Calu3 (cell line): ENCODE data around the gene SFRP5. TPM values are rescaled to one million over a fixed set of nuclear protein-coding genes. Genes with fewer than 3 reads are reported as not detected.

ENCODE experiments used
- BruUV-seq: library from RNA; stranded (reverse); fragments of 400-500 nt; replicated peaks from 2 replicates; lab custom pipeline; 2021; lab: Mats Ljungman, UMichigan
- CTCF ChIA-PET: fragments of 300-600 bp; sonication (Branson Sonifier 250); formaldehyde crosslinking; loops from one replicate; lab custom pipeline; 2022; ENCODE audit warnings: antibody characterized with exemption; lab: Charles Lee
- DNase-seq: peaks from one replicate; pipeline ENCODE4 v3.0.0; 2022
- H3K27ac Mint-ChIP-seq: one replicate; pipeline ENCODE4 v1.8.0; 2022; ENCODE audit warnings: mixed read lengths; ENCODE audit not compliant: unreplicated experiment
- H3K27me3 Mint-ChIP-seq: one replicate; pipeline ENCODE4 v1.8.0; 2022; ENCODE audit warnings: mixed read lengths; ENCODE audit not compliant: unreplicated experiment
- H3K36me3 Mint-ChIP-seq: one replicate; pipeline ENCODE4 v1.8.0; 2022; ENCODE audit warnings: mild to moderate bottlenecking, moderate library complexity, mixed read lengths; ENCODE audit not compliant: insufficient read depth, unreplicated experiment
- H3K4me1 Mint-ChIP-seq: one replicate; pipeline ENCODE4 v1.8.0; 2022; ENCODE audit warnings: mild to moderate bottlenecking, low read depth, mixed read lengths; ENCODE audit not compliant: unreplicated experiment
- H3K4me3 Mint-ChIP-seq: one replicate; pipeline ENCODE4 v1.8.0; 2022; ENCODE audit warnings: mild to moderate bottlenecking, low read depth, moderate library complexity, mixed read lengths; ENCODE audit not compliant: unreplicated experiment
- H3K9me3 Mint-ChIP-seq: one replicate; pipeline ENCODE4 v1.8.0; 2022; ENCODE audit warnings: low read depth, mixed read lengths; ENCODE audit not compliant: unreplicated experiment
- intact Hi-C: fragments of 100-400 bp; cut with micrococcal nuclease; formaldehyde crosslinking; loops from one replicate; pipeline ENCODE4 v1.10.0; 2022; ENCODE audit not compliant: unreplicated experiment
- total RNA-seq: library from RNA; stranded (reverse); gene quantifications from 2 replicates; pipeline ENCODE4 v1.2.3, GENCODE V29; 2022
- TF ChIP-seq, protein P1 (sequence below): fragments of 200-600 bp; IDR thresholded peaks from one replicate; pipeline ENCODE4 v1.8.0; 2022; ENCODE audit warnings: antibody characterized with exemption; ENCODE audit not compliant: unreplicated experiment

SFRP5 gene
- total RNA-seq, 1 experiment from 2014 or later = 0.19 TPM

- Mint-ChIP-seq H3K36me3 (no peaks in the 10 kb centered on the region), H3K27me3 (no peaks in the 10 kb centered on the region), H3K27ac (no peak overlapping the region), H3K9me3 (no peaks in the 10 kb centered on the region), H3K4me3 (no peak overlapping the region), H3K4me1 (no peaks in the 10 kb centered on the region)
- intact Hi-C loops = no loop called here
- no TSS peak for BruUV-seq
- CTCF ChIA-PET = no interaction called here
- DNase-seq = no peak
- TF ChIP-seq, protein P1, sequence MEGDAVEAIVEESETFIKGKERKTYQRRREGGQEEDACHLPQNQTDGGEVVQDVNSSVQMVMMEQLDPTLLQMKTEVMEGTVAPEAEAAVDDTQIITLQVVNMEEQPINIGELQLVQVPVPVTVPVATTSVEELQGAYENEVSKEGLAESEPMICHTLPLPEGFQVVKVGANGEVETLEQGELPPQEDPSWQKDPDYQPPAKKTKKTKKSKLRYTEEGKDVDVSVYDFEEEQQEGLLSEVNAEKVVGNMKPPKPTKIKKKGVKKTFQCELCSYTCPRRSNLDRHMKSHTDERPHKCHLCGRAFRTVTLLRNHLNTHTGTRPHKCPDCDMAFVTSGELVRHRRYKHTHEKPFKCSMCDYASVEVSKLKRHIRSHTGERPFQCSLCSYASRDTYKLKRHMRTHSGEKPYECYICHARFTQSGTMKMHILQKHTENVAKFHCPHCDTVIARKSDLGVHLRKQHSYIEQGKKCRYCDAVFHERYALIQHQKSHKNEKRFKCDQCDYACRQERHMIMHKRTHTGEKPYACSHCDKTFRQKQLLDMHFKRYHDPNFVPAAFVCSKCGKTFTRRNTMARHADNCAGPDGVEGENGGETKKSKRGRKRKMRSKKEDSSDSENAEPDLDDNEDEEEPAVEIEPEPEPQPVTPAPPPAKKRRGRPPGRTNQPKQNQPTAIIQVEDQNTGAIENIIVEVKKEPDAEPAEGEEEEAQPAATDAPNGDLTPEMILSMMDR = no peak
These were observed 42.8 kb downstream of the SFRP5 start for GRCh38 chr10:97729014-97729413.

DNA sequence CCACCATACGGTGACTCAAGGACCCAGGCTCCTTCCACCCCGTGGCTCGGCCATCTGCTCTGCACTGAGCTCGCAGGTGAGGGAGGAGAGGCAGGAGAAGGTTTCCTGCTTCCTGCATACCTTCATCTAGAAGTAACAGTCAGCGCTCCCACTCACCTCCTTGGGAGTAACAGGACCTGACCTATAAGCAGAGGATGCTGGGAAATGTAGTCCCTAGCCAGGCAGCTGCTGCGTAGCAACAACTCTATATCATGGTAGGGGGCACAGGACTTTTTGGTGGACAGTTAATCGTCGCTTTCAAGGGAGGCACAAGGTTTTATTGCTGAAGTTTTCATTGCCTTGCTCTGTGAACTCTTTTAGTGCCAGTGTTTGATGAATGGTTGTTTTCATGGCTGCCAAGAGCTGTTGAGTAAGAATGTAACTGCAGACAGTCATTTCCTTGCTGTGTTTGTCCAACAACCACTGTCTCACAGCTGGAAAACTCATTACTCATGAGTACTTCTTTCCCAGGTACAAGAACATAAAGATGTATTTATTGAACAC lies 45.1 kb downstream of the SFRP5 start:
- Mint-ChIP-seq H3K36me3 (peaks cover 3% of the 10 kb centered on the region), H3K4me3 (peak overlapping the region; percentile 52), H3K27ac (peak overlapping the region; percentile 42), H3K9me3 (no peaks in the 10 kb centered on the region), H3K4me1 (no peaks in the 10 kb centered on the region), H3K27me3 (no peaks in the 10 kb centered on the region)
- CTCF ChIA-PET = interaction anchor here (0.6 to 2.1 kb wide), 4 partner anchors 17 to 50 kb away, joined by 4 to 10 read pairs (median 8); no protein-coding TSS in a partner anchor
- TF ChIP-seq, protein P1 = no peak
- DNase-seq = peak; percentile 42
- intact Hi-C loops = no loop called here
- no TSS peak for BruUV-seq

- H3K9me3 Mint-ChIP-seq = no peaks in the 10 kb centered on the region
- CTCF ChIA-PET = interaction anchor here (0.6 to 0.7 kb wide), 2 partner anchors 15 to 260 kb away, joined by 5 to 6 read pairs; no protein-coding TSS in a partner anchor
- no peak for DNase-seq
- H3K4me3 Mint-ChIP-seq = no peak overlapping the region
- H3K4me1 Mint-ChIP-seq = peaks cover 4% of the 10 kb centered on the region
- no peak overlapping the region for H3K27ac Mint-ChIP-seq
- TF ChIP-seq, protein P1 = no peak
- H3K36me3 Mint-ChIP-seq = peaks cover 8% of the 10 kb centered on the region
- no peaks in the 10 kb centered on the region for H3K27me3 Mint-ChIP-seq
- intact Hi-C loops = no loop called here
- BruUV-seq = no TSS peak
These were observed 47.4 kb downstream of the SFRP5 start for GRCh38 chr10:97724341-97724941.

GRCh38 chr10:97723001-97723400 lies 48.8 kb downstream of the SFRP5 start:
- BruUV-seq = no TSS peak
- Mint-ChIP-seq H3K4me1 (peaks cover 17% of the 10 kb centered on the region), H3K36me3 (peaks cover 22% of the 10 kb centered on the region), H3K4me3 (no peak overlapping the region), H3K27me3 (no peaks in the 10 kb centered on the region), H3K9me3 (no peaks in the 10 kb centered on the region), H3K27ac (no peak overlapping the region)
- TF ChIP-seq, protein P1 = no peak
- CTCF ChIA-PET = no interaction called here
- DNase-seq = no peak
- intact Hi-C loops = no loop called here
